Spinal cord (tissue), 10 donors: Measurements from ENCODE around the gene SMDT1. TPM values are rescaled to one million over a fixed set of nuclear protein-coding genes. Genes with fewer than 3 reads are reported as not detected.

Experiments
- DNase-seq, 6 donors: peaks; one replicate each; pipeline versions ENCODE4 v3.0.0 to v3.0.0-alpha.2; 2013 to 2015; ENCODE audit warnings: low spot score in 6 of 6, low read depth in 4 of 6
- H3K27ac ChIP-seq: one replicate; pipeline ENCODE4 v1.5.1; 2013; ENCODE audit warnings: low read depth, low read length, control low read depth
- H3K27me3 ChIP-seq: one replicate; pipeline ENCODE4 v1.6.1; 2013; ENCODE audit warnings: low read length; ENCODE audit not compliant: control insufficient read depth, insufficient read depth
- H3K36me3 ChIP-seq: one replicate; pipeline ENCODE4 v1.6.1; 2013; ENCODE audit warnings: low read length; ENCODE audit not compliant: control insufficient read depth, insufficient read depth
- H3K4me1 ChIP-seq: one replicate; pipeline ENCODE4 v1.6.1; 2013; ENCODE audit warnings: low read length; ENCODE audit not compliant: control insufficient read depth, insufficient read depth
- H3K4me3 ChIP-seq: one replicate; pipeline ENCODE4 v1.5.1; 2013; ENCODE audit warnings: low read depth, low read length, control low read depth
- H3K9me3 ChIP-seq: one replicate; pipeline ENCODE4 v1.6.1; 2013; ENCODE audit warnings: low read length; ENCODE audit not compliant: control insufficient read depth, insufficient read depth
- WGBS: methylation state at CpG from one replicate; pipeline ENCODE4 v1.1.5; 2013; ENCODE audit warnings: missing lambda C conversion rate; ENCODE audit not compliant: insufficient coverage; 5-methylcytosine and 5-hydroxymethylcytosine counted together
- polyA plus RNA-seq, 2 donors: library from polyadenylated mRNA; unstranded; fragments of 120-200 nt; gene quantifications; one replicate each; pipeline ENCODE4 v1.2.1, GENCODE V29; 2013; ENCODE audit not compliant: insufficient read length in 2 of 2
- total RNA-seq, 2 donors: library from RNA; depleted of rRNA in 1 of 2; stranded (reverse); fragments of 120-200 nt in 1 of 2; fragments of >200 nt in 1 of 2; gene quantifications; one replicate each; pipeline versions ENCODE4 v1.2.3 to v1.2.4, GENCODE V29; 2013 to 2014
- donor health status: healthy.

The SMDT1 gene
- total and polyA plus RNA-seq, 4 donors, result 22.6 to 132 (median 77.1) TPM

- Histone ChIP-seq H3K27me3 (no peaks in the 10 kb centered on the region), H3K4me1 (peaks cover 52% of the 10 kb centered on the region), H3K9me3 (no peaks in the 10 kb centered on the region), H3K36me3 (peaks cover 18% of the 10 kb centered on the region), H3K27ac (no peak overlapping the region), H3K4me3 (no peak overlapping the region)
- WGBS, result 90% methylated on average over 21 of the region's 21 CpGs
- DNase-seq, result no peak
Observed at GRCh38 chr22:42077486-42078125, 1.9 kb upstream of the SMDT1 start.

GRCh38 chr22:42078469-42079318 is 806 bp upstream of the SMDT1 start:
- no peak for DNase-seq
- peak overlapping the region; percentile 91 for H3K4me3 ChIP-seq
- WGBS, result 36% methylated on average over 21 of the region's 24 CpGs
- H3K4me1 ChIP-seq, result peaks cover 47% of the 10 kb centered on the region
- no peaks in the 10 kb centered on the region for H3K27me3 ChIP-seq
- H3K36me3 ChIP-seq, result peaks cover 28% of the 10 kb centered on the region
- H3K9me3 ChIP-seq, result no peaks in the 10 kb centered on the region
- H3K27ac ChIP-seq, result peak overlapping the region; percentile 99

- peak overlapping the region; percentile 99 for H3K27ac ChIP-seq
- peak in 3 of 6 donors; percentile 67 to 83 (median 75) for DNase-seq
- H3K4me1 ChIP-seq, result peaks cover 31% of the 10 kb centered on the region
- 0% methylated on average over 7 of the region's 14 CpGs for WGBS
- H3K36me3 ChIP-seq, result peaks cover 42% of the 10 kb centered on the region
- no peaks in the 10 kb centered on the region for H3K27me3 ChIP-seq
- H3K4me3 ChIP-seq, result peak overlapping the region; percentile 91
- no peaks in the 10 kb centered on the region for H3K9me3 ChIP-seq
Observed at GRCh38 chr22:42080287-42080686, 787 bp downstream of the SMDT1 start.

- DNase-seq, result no peak
- H3K9me3 ChIP-seq, result no peaks in the 10 kb centered on the region
- peaks cover 46% of the 10 kb centered on the region for H3K36me3 ChIP-seq
- H3K27ac ChIP-seq, result no peak overlapping the region
- H3K4me3 ChIP-seq, result no peak overlapping the region
- H3K27me3 ChIP-seq, result no peaks in the 10 kb centered on the region
- WGBS, result 100% methylated on average over 2 of the region's 4 CpGs
- H3K4me1 ChIP-seq, result peaks cover 24% of the 10 kb centered on the region
Observed at GRCh38 chr22:42083119-42083518, 3.6 kb downstream of the SMDT1 start.

- Histone ChIP-seq H3K27ac (no peak overlapping the region), H3K36me3 (peaks cover 52% of the 10 kb centered on the region), H3K4me3 (no peak overlapping the region), H3K9me3 (peaks cover 2% of the 10 kb centered on the region), H3K4me1 (peaks cover 17% of the 10 kb centered on the region), H3K27me3 (no peaks in the 10 kb centered on the region)
- WGBS, result 95% methylated on average over 7 of the region's 8 CpGs
- DNase-seq, result no peak
Observed at GRCh38 chr22:42084874-42085273, 5.4 kb downstream of the SMDT1 start.

GRCh38 chr22:42086051-42086450 is 6.6 kb downstream of the SMDT1 start:
- Histone ChIP-seq H3K27ac (no peak overlapping the region), H3K4me3 (no peak overlapping the region), H3K9me3 (peaks cover 2% of the 10 kb centered on the region), H3K36me3 (peaks cover 52% of the 10 kb centered on the region), H3K27me3 (no peaks in the 10 kb centered on the region), H3K4me1 (peaks cover 19% of the 10 kb centered on the region)
- DNase-seq, result no peak
- 43% methylated on average over 2 of the region's 6 CpGs for WGBS

GRCh38 chr22:42090596-42091454 is 11.3 kb downstream of the SMDT1 start, which contains the start of gene NDUFA6:
NDUFA6 (minus strand) TSS chr22:42090772; CDS start chr22:42090744, 28 bp downstream.
- H3K9me3 ChIP-seq, result peaks cover 2% of the 10 kb centered on the region
- peaks cover 15% of the 10 kb centered on the region for H3K36me3 ChIP-seq
- H3K4me3 ChIP-seq, result peak within 1 kb of the TSS; percentile 98
- WGBS, result 0% methylated on average over 71 of the region's 71 CpGs
- peaks cover 19% of the 10 kb centered on the region for H3K4me1 ChIP-seq
- H3K27ac ChIP-seq, result peak within 1 kb of the TSS; percentile 99
- no peaks in the 10 kb centered on the region for H3K27me3 ChIP-seq
- DNase-seq, result peak; percentile 89 to 100 (median 98)

GRCh38 chr22:42091455-42091782 is 11.9 kb downstream of the SMDT1 start:
- H3K4me3 ChIP-seq, result peak overlapping the region; percentile 98
- H3K27ac ChIP-seq, result peak overlapping the region; percentile 99
- no peak for DNase-seq
- peaks cover 2% of the 10 kb centered on the region for H3K9me3 ChIP-seq
- 23% methylated on average over 4 of the region's 7 CpGs for WGBS
- no peaks in the 10 kb centered on the region for H3K27me3 ChIP-seq
- peaks cover 12% of the 10 kb centered on the region for H3K36me3 ChIP-seq
- peaks cover 19% of the 10 kb centered on the region for H3K4me1 ChIP-seq

- H3K4me1 ChIP-seq, result no peaks in the 10 kb centered on the region
Observed at GRCh38 chr22:42101199-42101598, 21.7 kb downstream of the SMDT1 start.

More at GRCh38 chr22:42101199-42101598, 21.7 kb downstream of the SMDT1 start:
- peaks cover 10% of the 10 kb centered on the region for H3K9me3 ChIP-seq
- DNase-seq, result peak in 1 of 6 donors; percentile 6
- H3K27me3 ChIP-seq, result no peaks in the 10 kb centered on the region
- no peak overlapping the region for H3K27ac ChIP-seq
- no CpG with 5 or more reads among the region's 3 CpGs for WGBS
- no peak overlapping the region for H3K4me3 ChIP-seq
- peaks cover 16% of the 10 kb centered on the region for H3K36me3 ChIP-seq
